Progenitor cell of endocrine pancreas (in vitro differentiated cells): ENCODE measurements around the gene KDM3B. TPM values are rescaled to one million over a fixed set of nuclear protein-coding genes. Genes with fewer than 3 reads are reported as not detected.

Source experiments
- DNase-seq: peaks from one replicate; pipeline ENCODE4 v3.0.0; 2021; ENCODE audit warnings: low spot score; ENCODE audit not compliant: unreplicated experiment
- H3K27ac Mint-ChIP-seq: 2 replicates; pipeline ENCODE4 v1.8.0; 2021; ENCODE audit warnings: mild to moderate bottlenecking, moderate library complexity, mixed read lengths
- H3K27me3 Mint-ChIP-seq: 2 replicates; pipeline ENCODE4 v1.8.0; 2021; ENCODE audit warnings: mixed read lengths
- H3K36me3 Mint-ChIP-seq: 2 replicates; pipeline ENCODE4 v1.8.0; 2022; ENCODE audit warnings: mixed read lengths; ENCODE audit not compliant: insufficient read depth
- H3K4me1 Mint-ChIP-seq: 2 replicates; pipeline ENCODE4 v1.8.0; 2021; ENCODE audit warnings: low read depth, mixed read lengths
- H3K4me3 Mint-ChIP-seq: 2 replicates; pipeline ENCODE4 v1.8.0; 2021; ENCODE audit warnings: low read depth, mild to moderate bottlenecking, moderate library complexity, mixed read lengths
- H3K9me3 Mint-ChIP-seq: 2 replicates; pipeline ENCODE4 v1.8.0; 2021; ENCODE audit warnings: low read depth, mixed read lengths
- CTCF ChIP-seq: fragments of 200-600 bp; sonication (generic); IDR thresholded peaks from one replicate; pipeline ENCODE4 v1.5.0; 2021; ENCODE audit warnings: antibody characterized with exemption, mild to moderate bottlenecking; ENCODE audit not compliant: unreplicated experiment
- total RNA-seq: library from RNA; stranded (reverse); gene quantifications from 2 replicates; pipeline ENCODE4 v1.2.1, GENCODE V29; 2021

KDM3B gene
- total RNA-seq, 1 donor from 2014 or later = 126 TPM

GRCh38 chr5:138340008-138340407 is 12.5 kb upstream of the KDM3B start:
- H3K27ac Mint-ChIP-seq = peak overlapping the region; percentile 68
- DNase-seq = no peak
- no peaks in the 10 kb centered on the region for H3K27me3 Mint-ChIP-seq
- H3K36me3 Mint-ChIP-seq = peaks cover 9% of the 10 kb centered on the region
- peak overlapping the region; percentile 98 for H3K4me3 Mint-ChIP-seq
- TF ChIP-seq CTCF = no peak
- no peaks in the 10 kb centered on the region for H3K9me3 Mint-ChIP-seq
- peaks cover 24% of the 10 kb centered on the region for H3K4me1 Mint-ChIP-seq

- peaks cover 34% of the 10 kb centered on the region for H3K36me3 Mint-ChIP-seq
Measured at GRCh38 chr5:138344887-138345622, 7.4 kb upstream of the KDM3B start.

GRCh38 chr5:138346889-138347288 is 5.6 kb upstream of the KDM3B start:
- Mint-ChIP-seq H3K36me3 (peaks cover 42% of the 10 kb centered on the region), H3K4me3 (no peak overlapping the region), H3K9me3 (peaks cover 10% of the 10 kb centered on the region), H3K27ac (no peak overlapping the region), H3K27me3 (no peaks in the 10 kb centered on the region), H3K4me1 (no peaks in the 10 kb centered on the region)
- DNase-seq = no peak
- no peak for TF ChIP-seq CTCF

More at GRCh38 chr5:138344887-138345622, 7.4 kb upstream of the KDM3B start:
- no peak for DNase-seq
- H3K4me3 Mint-ChIP-seq = no peak overlapping the region
- H3K27me3 Mint-ChIP-seq = no peaks in the 10 kb centered on the region
- H3K27ac Mint-ChIP-seq = no peak overlapping the region
- H3K9me3 Mint-ChIP-seq = no peaks in the 10 kb centered on the region
- peaks cover 12% of the 10 kb centered on the region for H3K4me1 Mint-ChIP-seq
- TF ChIP-seq CTCF = no peak

GRCh38 chr5:138349852-138350562 is 2.5 kb upstream of the KDM3B start:
- peaks cover 41% of the 10 kb centered on the region for H3K36me3 Mint-ChIP-seq
- H3K4me1 Mint-ChIP-seq = peaks cover 11% of the 10 kb centered on the region
- no peak for TF ChIP-seq CTCF
- peak overlapping the region; percentile 49 for H3K4me3 Mint-ChIP-seq
- peaks cover 13% of the 10 kb centered on the region for H3K9me3 Mint-ChIP-seq
- H3K27me3 Mint-ChIP-seq = no peaks in the 10 kb centered on the region
- H3K27ac Mint-ChIP-seq = peak overlapping the region; percentile 71
- DNase-seq = no peak

- TF ChIP-seq CTCF = no peak
- H3K4me1 Mint-ChIP-seq = peaks cover 15% of the 10 kb centered on the region
- peak overlapping the region; percentile 49 for H3K4me3 Mint-ChIP-seq
- peaks cover 13% of the 10 kb centered on the region for H3K9me3 Mint-ChIP-seq
- H3K27me3 Mint-ChIP-seq = no peaks in the 10 kb centered on the region
- DNase-seq = no peak
- H3K36me3 Mint-ChIP-seq = peaks cover 36% of the 10 kb centered on the region
- peak overlapping the region; percentile 71 for H3K27ac Mint-ChIP-seq
Measured at GRCh38 chr5:138350563-138350890, 2.0 kb upstream of the KDM3B start.
